Type B pancreatic cell (in vitro differentiated cells): ENCODE data around the gene SLC25A42. TPM values are rescaled to one million over a fixed set of nuclear protein-coding genes. Genes with fewer than 3 reads are reported as not detected.

Experiments
- DNase-seq: peaks from one replicate; pipeline ENCODE4 v3.0.0; 2021; ENCODE audit warnings: mixed read lengths; ENCODE audit not compliant: unreplicated experiment; ENCODE audit errors: extremely low spot score
- H3K27ac Mint-ChIP-seq: 2 replicates; pipeline ENCODE4 v1.8.0; 2021; ENCODE audit warnings: mild to moderate bottlenecking, mixed read lengths
- H3K27me3 Mint-ChIP-seq: 2 replicates; pipeline ENCODE4 v1.8.0; 2021; ENCODE audit warnings: mixed read lengths
- H3K36me3 Mint-ChIP-seq: 2 replicates; pipeline ENCODE4 v1.8.0; 2021; ENCODE audit warnings: mixed read lengths
- H3K4me1 Mint-ChIP-seq: one replicate; pipeline ENCODE4 v1.8.0; 2021; ENCODE audit warnings: mixed read lengths; ENCODE audit not compliant: unreplicated experiment
- H3K4me3 Mint-ChIP-seq: 2 replicates; pipeline ENCODE4 v1.8.0; 2021; ENCODE audit warnings: mild to moderate bottlenecking, mixed read lengths
- H3K9me3 Mint-ChIP-seq: 2 replicates; pipeline ENCODE4 v1.8.0; 2021; ENCODE audit warnings: mixed read lengths
- CTCF ChIP-seq: fragments of 200-600 bp; sonication (generic); conservative IDR thresholded peaks from 2 replicates; pipeline ENCODE4 v1.5.0; 2021; ENCODE audit warnings: antibody characterized with exemption, mild to moderate bottlenecking
- total RNA-seq: library from RNA; stranded (reverse); gene quantifications from 2 replicates; pipeline ENCODE4 v1.2.1, GENCODE V29; 2021; ENCODE audit warnings: low replicate concordance

SLC25A42 gene
- total RNA-seq, 1 donor from 2014 or later = 13.4 TPM

- Mint-ChIP-seq H3K27ac (no peak overlapping the region), H3K27me3 (no peaks in the 10 kb centered on the region), H3K4me3 (no peak overlapping the region), H3K36me3 (no peaks in the 10 kb centered on the region), H3K9me3 (no peaks in the 10 kb centered on the region), H3K4me1 (no peaks in the 10 kb centered on the region)
- no peak for DNase-seq
- TF ChIP-seq CTCF = no peak
Observed at GRCh38 chr19:19159534-19159933, 95.7 kb downstream of the SLC25A42 start.

- H3K9me3 Mint-ChIP-seq = no peaks in the 10 kb centered on the region
- H3K36me3 Mint-ChIP-seq = no peaks in the 10 kb centered on the region
- H3K4me3 Mint-ChIP-seq = no peak overlapping the region
- no peaks in the 10 kb centered on the region for H3K4me1 Mint-ChIP-seq
- H3K27ac Mint-ChIP-seq = no peak overlapping the region
- no peak for TF ChIP-seq CTCF
- DNase-seq = no peak
- H3K27me3 Mint-ChIP-seq = no peaks in the 10 kb centered on the region
Observed at GRCh38 chr19:19160461-19161035, 96.8 kb downstream of the SLC25A42 start.

- no peaks in the 10 kb centered on the region for H3K9me3 Mint-ChIP-seq
- H3K36me3 Mint-ChIP-seq = no peaks in the 10 kb centered on the region
- no peak for TF ChIP-seq CTCF
- H3K4me3 Mint-ChIP-seq = no peak overlapping the region
- H3K27me3 Mint-ChIP-seq = no peaks in the 10 kb centered on the region
- DNase-seq = no peak
- H3K27ac Mint-ChIP-seq = no peak overlapping the region
- no peaks in the 10 kb centered on the region for H3K4me1 Mint-ChIP-seq
Observed at GRCh38 chr19:19162495-19162894, 98.7 kb downstream of the SLC25A42 start.

Other genes starting within 250 kb of the SLC25A42 start
- 72.1 and 76.5 TPM in 2 replicates for gene UPF1, start 232.0 kb upstream of the SLC25A42 start, total RNA-seq
- gene CERS1, start 167.8 kb upstream of the SLC25A42 start, total RNA-seq = 6.4 and 14.8 TPM in 2 replicates
- 171 and 213 TPM in 2 replicates for gene COPE, start 144.6 kb upstream of the SLC25A42 start, total RNA-seq
- gene DDX49, start 144.3 kb upstream of the SLC25A42 start, total RNA-seq = 58.3 and 58.5 TPM in 2 replicates
- gene HOMER3, start 122.8 kb upstream of the SLC25A42 start, total RNA-seq = 20.8 and 38.6 TPM in 2 replicates
- 58.6 and 123 TPM in 2 replicates for gene SUGP2, start 30.5 kb upstream of the SLC25A42 start, total RNA-seq
- 28.2 and 34.6 TPM in 2 replicates for gene ARMC6, start 30.4 kb upstream of the SLC25A42 start, total RNA-seq
- 29.1 and 45.2 TPM in 2 replicates for gene TMEM161A, start 74.5 kb downstream of the SLC25A42 start, total RNA-seq
- gene MEF2B, start 106.3 kb downstream of the SLC25A42 start, total RNA-seq = 1.5 and 1.6 TPM in 2 replicates
- gene BORCS8, start 128.2 kb downstream of the SLC25A42 start, total RNA-seq = 28.8 and 29.1 TPM in 2 replicates
- gene RFXANK, start 128.3 kb downstream of the SLC25A42 start, total RNA-seq = 79.7 and 103 TPM in 2 replicates
- 15.2 and 22.9 TPM in 2 replicates for gene NR2C2AP, start 139.4 kb downstream of the SLC25A42 start, total RNA-seq
- 0.07 and 0.80 TPM in 2 replicates for gene NCAN, start 148.0 kb downstream of the SLC25A42 start, total RNA-seq
- gene TM6SF2, start 209.3 kb downstream of the SLC25A42 start, total RNA-seq = 5.4 and 6.4 TPM in 2 replicates